ENCODE measurements around the gene DNAH14.

- TF ChIP-seq SUZ12 (IDR thresholded peaks at IDR 0.05; ENCODE audit: extremely low read depth, insufficient read depth, insufficient read length) (no peak), YY1 (IDR thresholded peaks at IDR 0.05; ENCODE audit: insufficient read depth, insufficient read length) (no peak)
These were observed 482.8 kb downstream of the DNAH14 start for GRCh38 chr1:225412321-225412720.

Data from NT2/D1 (cell line).